Mesenchymal stem cell (in vitro differentiated cells and primary cell): ENCODE measurements around the gene RNF126.
"Not testable (repeated sequence)": the region's sequence is repeated elsewhere in the genome, so short reads cannot be mapped to it uniquely, and the experiment has no call there.

Experiments
- DNase-seq: peaks from one replicate; pipeline ENCODE4 v3.0.0-alpha.2; 2013
- H2AFZ ChIP-seq: one replicate; pipeline ENCODE4 v1.6.1; 2013; ENCODE audit warnings: low read depth, mild to moderate bottlenecking, control low read depth, inconsistent platforms, low read length, moderate library complexity
- H2AK5ac ChIP-seq: 2 replicates; pipeline ENCODE4 v1.6.1; 2013; ENCODE audit warnings: low read length, moderate library complexity, mild to moderate bottlenecking, inconsistent platforms; ENCODE audit not compliant: severe bottlenecking
- H2BK120ac ChIP-seq: one replicate; pipeline ENCODE4 v1.6.1; 2013; ENCODE audit warnings: low read depth, mild to moderate bottlenecking, inconsistent platforms, low read length, moderate library complexity
- H2BK12ac ChIP-seq, 2 experiments: one replicate each; pipeline ENCODE4 v1.6.1; 2013; ENCODE audit warnings: inconsistent platforms in 2 of 2, low read length in 2 of 2, mild to moderate bottlenecking in 2 of 2, moderate library complexity in 2 of 2, control low read depth in 1 of 2
- H2BK15ac ChIP-seq: one replicate; pipeline ENCODE4 v1.6.1; 2013; ENCODE audit warnings: mild to moderate bottlenecking, low read depth, inconsistent platforms; ENCODE audit not compliant: poor library complexity, severe bottlenecking
- H2BK5ac ChIP-seq: 2 replicates; pipeline ENCODE4 v1.6.1; 2013; ENCODE audit warnings: low read depth, mild to moderate bottlenecking, low read length, control low read depth, inconsistent platforms; ENCODE audit not compliant: poor library complexity, severe bottlenecking
- H3K14ac ChIP-seq, 2 experiments: one replicate each; pipeline ENCODE4 v1.6.1; 2013; ENCODE audit warnings: inconsistent platforms in 2 of 2, low read length in 2 of 2, control low read depth in 1 of 2, mild to moderate bottlenecking in 1 of 2, moderate library complexity in 1 of 2
- H3K18ac ChIP-seq, 2 experiments: one replicate each; pipeline ENCODE4 v1.6.1; 2013; ENCODE audit warnings: inconsistent platforms in 2 of 2, low read length in 2 of 2, control low read depth in 1 of 2, low read depth in 1 of 2, mild to moderate bottlenecking in 1 of 2
- H3K23ac ChIP-seq, 2 experiments: one replicate each; pipeline ENCODE4 v1.6.1; 2013; ENCODE audit warnings: inconsistent platforms in 2 of 2, low read length in 2 of 2, mild to moderate bottlenecking in 2 of 2, moderate library complexity in 2 of 2, control low read depth in 1 of 2
- H3K27ac ChIP-seq: 2 replicates; pipeline ENCODE4 v1.5.1; 2013; ENCODE audit warnings: mild to moderate bottlenecking, moderate library complexity, low read length, control low read depth, inconsistent platforms; ENCODE audit not compliant: poor library complexity, severe bottlenecking
- H3K27me3 ChIP-seq, 2 experiments: 2 replicates each; pipeline versions ENCODE4 v1.6.1 to v1.7.0; 2013; ENCODE audit warnings: low read length in 2 of 2, mild to moderate bottlenecking in 2 of 2, moderate library complexity in 2 of 2, control low read depth in 1 of 2, inconsistent platforms in 1 of 2; ENCODE audit not compliant: control insufficient read depth in 1 of 2, insufficient read depth in 1 of 2
- H3K36me3 ChIP-seq, 2 experiments: 2 replicates each; pipeline versions ENCODE4 v1.6.1 to v1.7.0; 2013; ENCODE audit warnings: low read length in 2 of 2, control low read depth in 1 of 2, inconsistent platforms in 1 of 2, low read depth in 1 of 2, mild to moderate bottlenecking in 1 of 2; ENCODE audit not compliant: insufficient read depth in 2 of 2, control insufficient read depth in 1 of 2
- H3K4ac ChIP-seq, 2 experiments: one replicate each; pipeline ENCODE4 v1.6.1; 2013; ENCODE audit warnings: inconsistent platforms in 2 of 2, low read length in 2 of 2, mild to moderate bottlenecking in 2 of 2, moderate library complexity in 2 of 2, control low read depth in 1 of 2, low read depth in 1 of 2
- H3K4me1 ChIP-seq: 2 replicates; pipeline ENCODE4 v1.6.1; 2013; ENCODE audit warnings: low read depth, low read length, control low read depth; ENCODE audit not compliant: control insufficient read depth, insufficient read depth
- H3K4me2 ChIP-seq: 2 replicates; pipeline ENCODE4 v1.6.1; 2013; ENCODE audit warnings: low read length, mild to moderate bottlenecking, inconsistent platforms; ENCODE audit not compliant: poor library complexity, severe bottlenecking
- H3K4me3 ChIP-seq, 2 experiments: 2 replicates each; pipeline versions ENCODE4 v1.5.1 to v1.7.0; 2013; ENCODE audit warnings: low read length in 2 of 2, mild to moderate bottlenecking in 2 of 2, control low read depth in 1 of 2, low read depth in 1 of 2; ENCODE audit not compliant: insufficient read depth in 1 of 2
- H3K79me1 ChIP-seq: replicated peaks from 2 replicates; pipeline ENCODE4 v1.6.1; 2013; ENCODE audit warnings: mild to moderate bottlenecking, control low read depth, low read length, inconsistent platforms; ENCODE audit not compliant: poor library complexity, severe bottlenecking
- H3K9ac ChIP-seq: 2 replicates; pipeline ENCODE4 v1.7.0; 2013; ENCODE audit warnings: mild to moderate bottlenecking, low read length, moderate library complexity
- H3K9me3 ChIP-seq: 2 replicates; pipeline ENCODE4 v1.7.0; 2013; ENCODE audit warnings: mild to moderate bottlenecking, low read length; ENCODE audit not compliant: control insufficient read depth
- H4K8ac ChIP-seq: one replicate; pipeline ENCODE4 v1.6.1; 2013; ENCODE audit warnings: inconsistent platforms, mild to moderate bottlenecking, low read length, moderate library complexity
- H4K91ac ChIP-seq: one replicate; pipeline ENCODE4 v1.6.1; 2013; ENCODE audit warnings: mild to moderate bottlenecking, low read length, inconsistent platforms
- WGBS: methylation state at CpG from one replicate; pipeline ENCODE4 v1.1.7; 2013; ENCODE audit warnings: mixed read lengths; 5-methylcytosine and 5-hydroxymethylcytosine counted together

RNF126 gene

GRCh38 chr19:676007-676338 is 13.0 kb upstream of the RNF126 start:
- no peak overlapping the region for H4K91ac ChIP-seq

GRCh38 chr19:674282-675151 is 11.5 kb upstream of the RNF126 start:
- Histone ChIP-seq H3K4me3 (no peak overlapping the region), H4K91ac (no peak overlapping the region), H2BK5ac (no peak overlapping the region), H3K18ac (no peak overlapping the region), H3K4me1 (peaks cover 40% of the 10 kb centered on the region), H2AFZ (no peak overlapping the region), H3K27ac (no peak overlapping the region), H3K14ac (no peak overlapping the region), H3K4ac (no peak overlapping the region), H3K23ac (no peak overlapping the region), H2BK15ac (no peak overlapping the region), H3K4me2 (no peak overlapping the region), H4K8ac (no peak overlapping the region), H3K27me3 (peaks cover 0 to 3% of the 10 kb centered on the region in 2 experiments), H2BK120ac (no peak overlapping the region), H3K79me1 (peaks cover 4% of the 10 kb centered on the region), H2BK12ac (no peak overlapping the region), H3K9me3 (no peaks in the 10 kb centered on the region), H3K9ac (no peak overlapping the region), H2AK5ac (no peak overlapping the region), H3K36me3 (peaks cover 0 to 7% of the 10 kb centered on the region in 2 experiments)
- no peak for DNase-seq
- 93% methylated on average over 31 of the region's 38 CpGs for WGBS

More at GRCh38 chr19:676007-676338, 13.0 kb upstream of the RNF126 start:
- no peak overlapping the region for H4K8ac ChIP-seq
- H3K36me3 ChIP-seq, result peaks cover 0 to 7% of the 10 kb centered on the region in 2 experiments
- no peak overlapping the region for H2BK5ac ChIP-seq
- peaks cover 42% of the 10 kb centered on the region for H3K4me1 ChIP-seq
- peak overlapping the region; percentile 67 for H3K4me2 ChIP-seq
- H2BK12ac ChIP-seq, result peak overlapping the region in 1 of 2 experiments; percentile 40
- H3K79me1 ChIP-seq, result peaks cover 5% of the 10 kb centered on the region
- peaks cover 0 to 3% of the 10 kb centered on the region in 2 experiments for H3K27me3 ChIP-seq
- H2BK15ac ChIP-seq, result peak overlapping the region; percentile 17
- H3K14ac ChIP-seq, result no peak overlapping the region
- no peak overlapping the region for H3K23ac ChIP-seq
- peak overlapping the region; percentile 68 for H2BK120ac ChIP-seq
- H3K9me3 ChIP-seq, result no peaks in the 10 kb centered on the region
- 37% methylated on average over 21 of the region's 31 CpGs for WGBS
- DNase-seq, result no peak
- H2AFZ ChIP-seq, result no peak overlapping the region
- peak overlapping the region in 1 of 2 experiments; percentile 35 for H3K4ac ChIP-seq
- H3K4me3 ChIP-seq, result peak overlapping the region in 1 of 2 experiments; percentile 65
- peak overlapping the region in 1 of 2 experiments; percentile 56 for H3K18ac ChIP-seq
- H3K9ac ChIP-seq, result no peak overlapping the region
- no peak overlapping the region for H3K27ac ChIP-seq
- no peak overlapping the region for H2AK5ac ChIP-seq

DNA sequence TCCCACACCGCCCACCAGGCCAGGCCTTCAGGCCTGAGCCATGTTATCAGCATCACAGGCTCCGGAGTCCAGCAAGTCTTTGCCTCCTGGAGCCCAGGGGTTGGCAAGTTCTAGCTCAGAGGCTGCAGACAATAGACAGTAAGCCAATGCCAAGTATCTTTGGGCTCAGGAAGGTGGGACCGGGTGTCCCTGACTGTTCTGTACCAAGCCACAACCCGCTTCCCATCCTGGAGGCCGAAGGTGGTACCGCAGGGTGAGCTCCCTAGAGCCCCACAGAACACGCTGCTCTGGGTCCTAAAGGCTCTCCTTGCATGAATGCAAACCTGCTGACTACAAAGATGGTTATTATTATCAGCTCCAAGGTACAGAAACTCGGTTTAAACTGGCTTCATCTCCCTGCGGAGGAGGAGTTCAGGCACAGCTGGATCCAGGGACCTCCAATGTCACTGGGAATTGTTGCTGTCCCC is 7.6 kb upstream of the RNF126 start:
- no peak overlapping the region for H4K91ac ChIP-seq
- H3K4me2 ChIP-seq, result no peak overlapping the region
- H3K27me3 ChIP-seq, result no peaks in the 10 kb centered on the region
- H3K79me1 ChIP-seq, result no peaks in the 10 kb centered on the region
- peaks cover 11% of the 10 kb centered on the region for H3K4me1 ChIP-seq
- H4K8ac ChIP-seq, result no peak overlapping the region
- peaks cover 0 to 8% of the 10 kb centered on the region in 2 experiments for H3K36me3 ChIP-seq
- no peak overlapping the region for H2AK5ac ChIP-seq
- H2BK5ac ChIP-seq, result no peak overlapping the region
- no peak overlapping the region for H2BK120ac ChIP-seq
- H3K14ac ChIP-seq, result no peak overlapping the region
- no peak for DNase-seq
- 79% methylated on average over 9 of the region's 9 CpGs for WGBS
- no peak overlapping the region for H3K4ac ChIP-seq
- H3K9ac ChIP-seq, result no peak overlapping the region
- no peak overlapping the region for H3K4me3 ChIP-seq
- H3K9me3 ChIP-seq, result no peaks in the 10 kb centered on the region
- no peak overlapping the region for H2BK12ac ChIP-seq
- H2BK15ac ChIP-seq, result peak overlapping the region; percentile 7
- H2AFZ ChIP-seq, result no peak overlapping the region
- H3K27ac ChIP-seq, result no peak overlapping the region
- peak overlapping the region in 1 of 2 experiments; percentile 42 for H3K23ac ChIP-seq
- no peak overlapping the region for H3K18ac ChIP-seq

DNA sequence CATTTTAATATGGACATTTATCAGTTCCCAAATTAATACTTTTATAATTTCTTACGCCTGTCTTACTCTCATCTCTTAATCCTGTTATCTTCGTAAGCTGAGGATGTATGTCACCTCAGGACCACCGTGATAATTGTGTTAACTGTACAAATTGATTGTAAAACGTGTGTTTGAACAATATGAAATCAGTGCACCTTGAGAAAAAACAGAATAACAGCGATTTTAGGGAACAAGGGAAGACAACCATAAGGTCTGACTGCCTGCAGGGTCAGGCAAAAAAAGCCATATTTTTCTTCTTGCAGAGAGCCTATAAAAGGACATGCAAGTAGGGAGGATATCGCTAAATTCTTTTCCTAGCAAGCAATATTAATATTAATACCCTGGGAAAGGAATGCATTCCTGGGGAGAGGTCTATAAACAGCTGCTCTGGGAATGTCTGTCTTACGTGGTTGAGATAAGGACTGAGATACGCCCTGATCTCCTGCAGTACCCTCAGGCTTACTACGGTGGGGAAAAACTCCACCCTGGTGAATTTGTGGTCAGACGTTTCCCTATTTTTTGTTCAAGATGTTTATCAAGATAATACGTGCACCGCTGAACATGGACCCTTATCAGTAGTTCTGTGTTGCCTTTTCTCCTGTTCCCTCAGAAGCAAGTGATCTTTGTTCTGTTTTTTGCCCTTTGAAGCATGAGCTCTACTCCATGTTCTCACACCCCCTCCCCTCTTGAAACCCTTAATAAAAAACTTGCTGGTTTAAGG is 5.8 kb upstream of the RNF126 start:
- not testable (repeated sequence) for H3K79me1 ChIP-seq, DNase-seq, H3K23ac ChIP-seq, H4K8ac ChIP-seq, H2AK5ac ChIP-seq, H3K27ac ChIP-seq, H2BK15ac ChIP-seq, H3K36me3 ChIP-seq, H3K14ac ChIP-seq, H2BK12ac ChIP-seq, H3K18ac ChIP-seq, H3K4me3 ChIP-seq, H3K9ac ChIP-seq, H3K9me3 ChIP-seq, H2BK5ac ChIP-seq, H3K4me1 ChIP-seq, H4K91ac ChIP-seq, H2AFZ ChIP-seq, H3K27me3 ChIP-seq, H2BK120ac ChIP-seq, H3K4ac ChIP-seq, H3K4me2 ChIP-seq
- 67% methylated on average over 10 of the region's 12 CpGs for WGBS
